ENCODE measurements around the gene VWDE.

- no peak for TF ChIP-seq ZFX (IDR thresholded peaks at IDR 0.05; ENCODE audit: borderline replicate concordance)
- TF ChIP-seq CTCF (IDR thresholded peaks at IDR 0.05), result no peak
Measured at GRCh38 chr7:12300415-12300814, 103.2 kb downstream of the VWDE start.

All from 22Rv1 (cell line).